GM12874 (cell line): ENCODE measurements around the gene IGF1R.

Source experiments
- TF ChIP-seq, protein P1 (sequence below): IDR thresholded peaks from 2 replicates; pipeline ENCODE4 v1.5.1; 2011; ENCODE audit warnings: low read depth, mild to moderate bottlenecking, control low read depth, low read length, moderate library complexity; ENCODE audit not compliant: insufficient read depth

IGF1R gene

DNA sequence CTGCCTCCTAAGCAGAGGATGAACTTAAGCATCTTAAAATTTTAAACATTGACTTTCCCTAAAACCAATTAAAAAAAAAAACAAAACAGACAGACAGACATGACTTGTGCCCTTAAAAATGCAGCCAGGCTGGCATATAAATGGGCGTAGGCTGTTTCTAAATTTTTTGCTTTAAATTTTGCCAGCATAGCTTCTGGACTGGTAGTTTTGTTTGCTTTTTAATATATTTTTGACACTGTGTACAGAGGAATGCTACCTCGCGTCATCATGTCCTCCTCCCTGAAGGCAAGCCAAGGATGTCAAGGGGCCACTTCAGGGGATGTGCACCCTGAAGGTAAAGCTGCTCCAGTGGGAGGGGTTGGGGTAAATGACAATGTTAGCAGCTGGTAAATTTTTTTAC is 224.4 kb downstream of the IGF1R start:
- TF ChIP-seq, protein P1, sequence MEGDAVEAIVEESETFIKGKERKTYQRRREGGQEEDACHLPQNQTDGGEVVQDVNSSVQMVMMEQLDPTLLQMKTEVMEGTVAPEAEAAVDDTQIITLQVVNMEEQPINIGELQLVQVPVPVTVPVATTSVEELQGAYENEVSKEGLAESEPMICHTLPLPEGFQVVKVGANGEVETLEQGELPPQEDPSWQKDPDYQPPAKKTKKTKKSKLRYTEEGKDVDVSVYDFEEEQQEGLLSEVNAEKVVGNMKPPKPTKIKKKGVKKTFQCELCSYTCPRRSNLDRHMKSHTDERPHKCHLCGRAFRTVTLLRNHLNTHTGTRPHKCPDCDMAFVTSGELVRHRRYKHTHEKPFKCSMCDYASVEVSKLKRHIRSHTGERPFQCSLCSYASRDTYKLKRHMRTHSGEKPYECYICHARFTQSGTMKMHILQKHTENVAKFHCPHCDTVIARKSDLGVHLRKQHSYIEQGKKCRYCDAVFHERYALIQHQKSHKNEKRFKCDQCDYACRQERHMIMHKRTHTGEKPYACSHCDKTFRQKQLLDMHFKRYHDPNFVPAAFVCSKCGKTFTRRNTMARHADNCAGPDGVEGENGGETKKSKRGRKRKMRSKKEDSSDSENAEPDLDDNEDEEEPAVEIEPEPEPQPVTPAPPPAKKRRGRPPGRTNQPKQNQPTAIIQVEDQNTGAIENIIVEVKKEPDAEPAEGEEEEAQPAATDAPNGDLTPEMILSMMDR, result no peak

DNA sequence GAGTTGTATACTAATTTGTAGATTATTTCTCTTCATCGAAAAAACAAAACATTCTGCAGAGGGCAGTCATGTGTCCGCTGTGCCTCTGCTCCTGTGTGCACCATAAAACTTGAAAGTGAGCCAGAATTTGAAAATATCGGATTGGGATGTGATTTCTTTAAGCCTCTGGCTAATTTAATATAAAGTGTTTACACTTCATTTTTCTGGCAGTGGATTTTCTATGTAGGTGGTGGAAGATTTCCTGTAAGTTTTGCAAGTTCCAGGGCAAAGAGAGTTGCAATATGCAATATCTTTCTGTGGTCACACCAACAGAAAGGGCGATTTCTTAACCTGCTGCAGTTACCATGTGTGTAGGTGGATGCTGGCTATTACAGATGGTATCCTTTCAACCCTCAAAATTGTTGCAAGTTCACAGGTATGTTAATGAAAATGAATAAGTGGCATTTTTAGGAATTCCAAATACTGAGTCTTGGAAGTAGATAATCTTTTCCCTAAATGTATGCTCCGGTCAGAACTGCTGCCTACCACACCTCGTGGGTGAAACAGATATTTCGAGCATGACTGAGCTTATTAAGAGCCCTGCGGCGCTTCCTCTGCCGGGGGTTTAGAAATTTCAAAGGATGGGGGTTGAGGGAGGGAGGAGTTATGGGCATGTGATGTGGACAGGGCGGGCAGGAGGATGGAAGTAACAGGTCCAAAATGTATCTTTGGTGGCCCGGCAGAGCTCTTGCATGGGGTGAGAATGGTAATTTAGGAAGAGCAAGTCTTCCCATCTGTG is 225.3 kb downstream of the IGF1R start:
- TF ChIP-seq, protein P1, result no peak

DNA sequence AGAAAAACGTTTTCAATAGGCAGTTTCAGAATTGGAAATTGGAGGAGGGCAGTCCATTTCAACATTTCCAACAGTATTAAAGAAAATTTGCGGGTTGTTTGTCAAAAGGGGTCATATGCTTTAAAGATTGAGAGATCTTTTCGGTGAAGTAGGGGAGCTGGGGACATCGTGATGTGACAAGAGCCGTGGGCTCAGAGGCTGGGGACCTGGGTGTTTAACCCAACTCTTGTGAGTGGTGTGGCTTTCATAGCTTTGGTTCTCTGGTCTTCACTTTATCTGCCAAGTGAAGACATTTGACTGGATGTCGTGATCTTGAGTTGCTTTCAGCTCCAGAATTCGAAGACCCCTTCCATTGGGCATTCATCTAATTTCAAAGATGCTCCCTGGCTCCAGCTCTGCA is 226.0 kb downstream of the IGF1R start:
- TF ChIP-seq, protein P1, result no peak

DNA sequence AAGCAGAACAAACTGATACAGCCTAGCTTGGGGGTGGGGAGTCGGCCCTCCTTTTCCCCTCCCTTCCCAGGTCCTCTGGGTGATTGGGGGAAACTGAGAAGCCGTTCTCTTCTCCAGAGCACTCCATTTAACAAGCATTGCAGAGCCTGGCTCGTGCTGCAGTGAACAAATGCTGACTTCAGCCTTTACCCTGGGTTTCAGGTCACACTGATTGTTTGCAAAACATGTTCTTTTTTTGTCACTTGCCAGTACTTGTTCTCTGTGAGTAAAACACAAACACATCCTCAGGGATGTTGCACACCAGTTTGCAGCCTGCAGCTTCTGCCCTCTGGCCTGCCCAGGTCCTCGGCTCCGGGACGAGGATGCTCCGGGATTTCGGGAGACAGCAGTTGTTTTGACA is 226.4 kb downstream of the IGF1R start:
- TF ChIP-seq, protein P1, result no peak

DNA sequence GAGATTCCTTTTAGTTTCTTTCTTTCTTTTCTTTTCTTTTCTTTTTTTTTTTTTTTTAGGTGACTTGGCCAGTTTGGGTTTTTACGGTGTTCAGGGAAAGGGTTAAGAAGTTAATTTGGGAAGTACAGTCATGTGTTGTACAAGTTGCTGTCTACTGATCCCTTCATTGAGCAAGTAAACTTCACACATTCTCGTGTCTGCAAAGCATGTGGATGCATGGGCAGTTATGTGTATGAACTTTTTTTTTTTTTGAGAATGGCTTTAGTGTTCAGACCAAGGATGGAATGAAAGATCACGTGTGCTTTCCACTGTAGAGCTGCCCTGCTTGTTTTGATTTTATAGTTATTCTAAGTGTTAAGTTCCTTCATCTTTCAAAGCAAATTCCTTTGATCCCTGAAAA is 227.0 kb downstream of the IGF1R start:
- TF ChIP-seq, protein P1, result no peak

DNA sequence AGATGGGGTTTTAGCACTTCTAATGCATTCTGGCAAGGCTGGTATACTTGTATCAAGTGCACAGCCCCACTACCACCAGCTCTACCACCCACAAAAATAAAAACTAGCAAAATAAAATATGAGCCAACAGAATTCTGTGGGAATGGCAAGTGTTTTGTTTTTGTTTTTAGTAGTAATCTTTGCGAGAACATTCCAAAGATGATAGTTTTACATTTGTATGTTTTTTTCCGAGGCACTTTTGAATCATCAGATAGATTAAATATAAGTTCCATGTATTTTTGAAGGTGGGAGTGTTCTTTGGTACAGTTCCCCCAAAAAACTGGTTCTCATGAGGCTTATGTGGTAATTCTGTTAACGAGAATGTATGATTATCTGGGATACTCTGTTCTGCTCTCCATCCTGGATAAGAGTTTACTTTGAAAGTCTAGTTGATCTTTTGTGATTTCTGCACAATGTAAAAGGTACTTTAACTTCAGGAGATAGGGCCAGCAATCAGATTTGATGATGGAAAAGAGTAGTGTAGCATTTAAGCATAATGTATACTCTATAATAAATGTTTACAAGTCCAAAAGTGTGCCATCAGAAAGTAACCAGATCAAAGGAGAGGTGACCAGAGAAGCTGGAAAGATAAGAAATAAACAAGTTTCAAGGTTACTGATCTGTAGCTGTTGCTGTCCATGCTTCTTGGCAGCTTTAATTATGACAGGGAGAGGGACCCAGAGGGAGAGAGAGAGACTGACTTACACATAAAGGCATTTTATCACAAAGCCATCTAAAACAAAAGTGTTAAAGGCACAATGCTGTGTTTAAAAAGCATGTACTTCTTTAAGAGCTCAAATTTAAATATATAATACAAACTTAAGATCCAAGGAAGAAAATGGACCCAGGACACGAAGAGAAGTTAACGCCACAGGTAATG is 228.4 kb downstream of the IGF1R start:
- TF ChIP-seq, protein P1, result no peak

DNA sequence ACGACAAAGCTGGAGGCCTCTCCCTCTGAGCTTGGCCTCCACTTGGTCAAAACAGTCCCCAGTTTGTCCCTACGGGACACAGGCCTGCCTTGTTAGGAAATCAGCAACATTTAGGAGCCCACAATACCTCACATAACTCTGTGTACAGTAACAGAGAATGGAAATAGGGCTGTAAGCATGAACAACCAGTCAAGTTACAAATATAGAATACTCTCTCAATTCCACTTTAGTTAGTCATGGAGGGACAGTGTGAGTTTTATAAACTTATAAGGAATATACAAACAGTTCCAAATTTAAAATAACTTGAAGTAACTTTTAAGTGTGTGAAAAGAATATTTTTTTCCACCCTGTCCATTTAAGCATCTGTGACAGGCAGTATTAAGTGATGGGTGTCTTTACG is 229.8 kb downstream of the IGF1R start:
- TF ChIP-seq, protein P1, result no peak
